LHCN-M2 (cell line): ENCODE data around the gene SMAD1. TPM values are rescaled to one million over a fixed set of nuclear protein-coding genes. Genes with fewer than 3 reads are reported as not detected.
"Not testable (repeated sequence)": the region's sequence is repeated elsewhere in the genome, so short reads cannot be mapped to it uniquely, and the experiment has no call there.

Experiments
- DNase-seq: peaks from one replicate; pipeline ENCODE4 v3.0.0-alpha.2; 2012; ENCODE audit warnings: low read depth
- total RNA-seq: library from RNA; depleted of rRNA; stranded (reverse); fragments of >200 nt; gene quantifications from 2 replicates; pipeline ENCODE4 v1.2.3, GENCODE V29; 2014

The SMAD1 gene
- total RNA-seq, 1 experiment from 2014 or later, result 55.5 TPM

- peak; percentile 81 for DNase-seq
Measured at GRCh38 chr4:145525291-145525740, 43.7 kb downstream of the SMAD1 start.

GRCh38 chr4:145527773-145528172 is 46.1 kb downstream of the SMAD1 start:
- DNase-seq, result no peak

- DNase-seq, result no peak
Measured at GRCh38 chr4:145528601-145529000, 46.9 kb downstream of the SMAD1 start.

GRCh38 chr4:145530189-145530588 is 48.5 kb downstream of the SMAD1 start:
- DNase-seq, result no peak

- peak; percentile 54 for DNase-seq
Measured at GRCh38 chr4:145530662-145531061, 49.0 kb downstream of the SMAD1 start.

- DNase-seq, result peak; percentile 52
Measured at GRCh38 chr4:145531223-145531622, 49.6 kb downstream of the SMAD1 start.

- no peak for DNase-seq
Measured at GRCh38 chr4:145531859-145532258, 50.2 kb downstream of the SMAD1 start.

GRCh38 chr4:145533001-145533400 is 51.3 kb downstream of the SMAD1 start:
- DNase-seq, result peak; percentile 91

- DNase-seq, result not testable (repeated sequence)
Measured at GRCh38 chr4:145533415-145533814, 51.8 kb downstream of the SMAD1 start.

GRCh38 chr4:145533961-145534360 is 52.3 kb downstream of the SMAD1 start:
- DNase-seq, result no peak

GRCh38 chr4:145535202-145535601 is 53.5 kb downstream of the SMAD1 start:
- no peak for DNase-seq

GRCh38 chr4:145536044-145536443 is 54.4 kb downstream of the SMAD1 start:
- no peak for DNase-seq

GRCh38 chr4:145538596-145538995 is 56.9 kb downstream of the SMAD1 start:
- no peak for DNase-seq

GRCh38 chr4:145539671-145540070 is 58.0 kb downstream of the SMAD1 start:
- no peak for DNase-seq

- peak; percentile 63 for DNase-seq
Measured at GRCh38 chr4:145540235-145540634, 58.6 kb downstream of the SMAD1 start.

- peak; percentile 82 for DNase-seq
Measured at GRCh38 chr4:145541346-145541745, 59.7 kb downstream of the SMAD1 start.

GRCh38 chr4:145545031-145545430 is 63.4 kb downstream of the SMAD1 start:
- DNase-seq, result no peak

- peak; percentile 96 for DNase-seq
Measured at GRCh38 chr4:145545538-145546174, 64.0 kb downstream of the SMAD1 start.

- DNase-seq, result no peak
Measured at GRCh38 chr4:145546175-145546915, 64.7 kb downstream of the SMAD1 start.

GRCh38 chr4:145551660-145552059 is 70.0 kb downstream of the SMAD1 start:
- DNase-seq, result no peak

- DNase-seq, result no peak
Measured at GRCh38 chr4:145552181-145552822, 70.6 kb downstream of the SMAD1 start.

GRCh38 chr4:145553375-145553774 is 71.7 kb downstream of the SMAD1 start:
- no peak for DNase-seq

GRCh38 chr4:145554691-145555090 is 73.0 kb downstream of the SMAD1 start:
- DNase-seq, result no peak
